ENCODE measurements around the gene KIF1C.
A peak's percentile ranks its signal among the peaks of the same experiment; 100 is the strongest.

Gene KIF1C

GRCh38 chr17:4969047-4969550 is 28.7 kb upstream of the KIF1C start:
- peak; percentile 38 for DNase-seq

DNA sequence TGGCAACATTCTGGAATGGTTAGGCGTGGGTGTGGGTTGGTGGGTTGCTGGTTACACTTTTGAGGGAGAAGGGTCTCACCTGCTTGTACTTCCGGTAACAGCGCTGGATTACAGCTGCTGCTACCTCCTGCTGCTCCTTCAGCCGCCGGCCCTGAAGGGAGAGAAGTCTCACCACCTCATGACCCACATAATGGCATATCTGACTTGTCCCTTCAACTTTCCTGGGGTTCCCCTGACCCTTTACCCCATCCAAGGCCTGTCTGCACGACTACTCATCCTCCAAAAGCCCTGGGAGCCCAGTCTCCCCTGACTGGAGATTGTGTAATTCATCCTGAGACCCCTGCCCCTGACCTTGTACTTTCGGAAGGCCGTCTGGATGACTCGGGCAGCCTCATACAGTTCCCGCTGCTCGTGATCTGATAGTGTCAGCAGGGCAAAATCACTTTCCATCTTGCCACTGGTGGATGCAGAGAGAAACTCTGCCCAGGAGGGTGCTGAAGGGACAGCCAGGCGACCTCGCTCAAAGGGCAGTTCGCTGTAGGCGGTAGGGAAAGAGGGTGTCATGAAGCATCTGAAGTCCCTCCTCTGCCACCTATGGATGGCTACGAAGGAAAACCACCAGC is 28.1 kb upstream of the KIF1C start:
- DNase-seq, result no peak

DNA sequence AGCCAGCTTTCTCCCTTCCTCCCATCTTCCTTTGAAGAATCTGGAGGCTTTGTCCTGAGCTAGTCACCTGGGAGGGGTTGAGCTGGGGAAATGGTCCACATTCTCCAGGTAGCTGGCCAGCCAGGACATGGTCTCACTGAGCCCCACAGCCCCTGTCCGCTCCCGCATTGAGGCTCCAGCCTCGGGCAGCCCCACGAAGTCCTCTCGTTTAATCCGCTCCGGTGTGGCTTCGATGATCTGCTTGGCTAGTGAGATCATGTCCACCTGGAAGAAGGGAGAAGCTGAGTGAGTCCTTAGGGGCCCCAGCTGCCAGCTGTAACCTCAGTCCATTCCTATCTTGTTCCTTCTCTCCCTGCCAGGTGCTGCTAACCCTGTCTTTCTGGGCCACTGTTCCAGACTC is 27.5 kb upstream of the KIF1C start:
- no peak for DNase-seq

DNA sequence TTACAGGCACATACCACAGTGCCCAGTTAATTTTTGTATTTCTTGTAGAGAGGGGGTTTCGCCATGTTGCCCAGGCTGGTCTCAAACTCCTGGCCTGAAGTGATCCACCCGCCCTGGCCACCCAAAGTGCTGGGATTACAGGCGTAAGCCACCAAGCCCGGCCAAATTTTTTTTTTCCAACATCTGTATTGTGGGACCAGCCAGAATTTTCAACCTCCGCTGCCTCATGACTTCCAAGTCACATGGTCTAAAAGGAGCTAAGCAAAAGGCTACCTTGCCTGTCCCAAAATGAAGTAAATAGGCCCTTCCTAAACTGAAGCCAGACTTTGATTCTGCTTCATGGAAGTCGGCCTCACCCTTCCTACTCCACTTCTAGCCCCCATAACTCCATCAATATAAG is 25.9 kb upstream of the KIF1C start:
- no peak for DNase-seq

GRCh38 chr17:4972322-4972721 is 25.4 kb upstream of the KIF1C start:
- DNase-seq, result no peak

GRCh38 chr17:4972752-4973151 is 25.0 kb upstream of the KIF1C start:
- DNase-seq, result no peak

DNA sequence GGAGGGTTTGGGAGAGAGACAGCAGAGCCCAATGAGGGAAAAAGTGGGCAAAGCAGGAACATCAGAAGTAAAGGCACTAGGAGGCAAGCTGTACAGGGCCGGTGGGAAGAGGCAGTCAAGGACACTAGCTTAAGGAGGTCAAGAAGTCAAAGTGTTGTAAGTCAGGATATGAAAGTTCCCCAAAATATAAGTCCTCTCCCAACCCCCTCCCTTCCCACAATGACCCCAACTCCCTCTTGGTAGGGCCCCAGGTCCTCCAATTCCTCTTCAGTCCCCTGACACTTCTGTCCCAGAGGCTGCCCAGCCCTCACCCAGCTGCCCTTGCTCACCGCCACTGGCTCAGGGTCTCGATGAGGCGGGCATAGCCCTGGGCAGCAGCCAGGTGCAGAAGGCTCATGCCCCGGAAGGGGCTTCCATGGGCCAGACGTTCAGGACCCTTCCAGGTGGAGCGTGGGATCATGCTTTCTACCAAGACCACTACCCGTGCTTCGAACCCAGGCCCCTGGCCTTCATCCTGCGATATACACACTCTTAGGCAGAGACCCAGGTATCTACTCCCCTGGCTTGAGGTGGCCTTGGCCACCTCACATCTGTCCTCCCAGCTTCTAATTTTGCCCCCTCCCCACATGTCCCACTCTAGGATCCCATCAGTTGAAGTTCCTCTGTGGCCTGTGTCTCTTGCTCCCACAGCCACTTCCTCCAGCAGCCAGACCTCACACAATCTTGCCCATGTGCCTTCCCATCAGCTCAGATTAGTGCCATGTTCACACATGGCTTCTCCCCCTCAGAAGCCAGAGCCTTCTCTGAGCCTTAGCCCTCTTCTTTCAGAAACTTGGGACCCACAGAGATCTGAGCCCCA is 24.3 kb upstream of the KIF1C start:
- no peak for DNase-seq

GRCh38 chr17:4974115-4974670 is 23.6 kb upstream of the KIF1C start:
- no peak for DNase-seq

GRCh38 chr17:4978726-4979125 is 19.0 kb upstream of the KIF1C start:
- no peak for DNase-seq

DNA sequence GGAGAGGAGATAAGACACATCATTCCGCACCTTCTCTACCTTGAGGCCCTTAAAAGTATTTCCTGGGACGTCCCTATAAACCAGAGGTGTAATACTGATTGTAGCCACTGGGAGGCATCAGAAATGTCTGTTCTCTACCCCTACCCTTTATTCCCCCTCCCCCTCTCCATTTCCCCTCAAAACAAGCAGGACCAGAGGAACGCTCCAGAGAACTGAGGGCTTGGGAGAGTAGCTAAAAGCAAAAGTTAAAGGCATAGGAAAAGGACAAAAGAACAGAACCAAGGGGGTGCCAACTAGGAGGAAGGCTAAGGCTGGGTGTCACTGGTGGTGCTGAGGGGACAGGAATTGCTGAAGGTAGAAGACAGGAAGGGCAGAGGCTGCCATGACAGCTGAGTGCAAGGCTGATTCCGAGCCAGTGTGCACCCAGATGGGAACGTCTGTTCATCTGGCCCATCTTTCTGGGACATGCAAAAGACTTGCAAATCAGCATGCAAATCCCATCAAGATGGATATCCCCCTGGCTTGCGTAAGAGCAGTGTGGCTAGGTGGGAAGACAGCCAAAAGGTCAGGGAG is 17.0 kb upstream of the KIF1C start:
- no peak for DNase-seq

DNA sequence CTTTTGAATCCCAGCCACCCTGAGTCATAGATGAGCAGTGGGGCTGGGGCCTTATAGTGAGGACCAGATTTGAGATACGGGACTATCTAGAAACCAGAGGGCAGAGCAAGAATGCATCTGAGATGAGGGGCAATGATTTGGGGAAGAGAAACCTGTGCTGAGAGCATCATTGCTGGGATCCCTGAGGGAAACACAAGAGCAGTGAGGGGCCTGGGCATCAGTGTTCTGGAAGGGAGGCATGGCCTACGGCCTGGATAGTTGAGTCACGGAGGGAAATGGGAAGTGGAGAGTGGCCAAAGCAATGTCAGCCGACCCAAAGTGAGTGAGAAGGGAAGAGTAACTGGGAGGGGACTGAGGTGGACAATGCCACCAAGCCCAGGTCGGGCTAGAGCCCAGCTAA is 15.4 kb upstream of the KIF1C start:
- DNase-seq, result no peak

DNA sequence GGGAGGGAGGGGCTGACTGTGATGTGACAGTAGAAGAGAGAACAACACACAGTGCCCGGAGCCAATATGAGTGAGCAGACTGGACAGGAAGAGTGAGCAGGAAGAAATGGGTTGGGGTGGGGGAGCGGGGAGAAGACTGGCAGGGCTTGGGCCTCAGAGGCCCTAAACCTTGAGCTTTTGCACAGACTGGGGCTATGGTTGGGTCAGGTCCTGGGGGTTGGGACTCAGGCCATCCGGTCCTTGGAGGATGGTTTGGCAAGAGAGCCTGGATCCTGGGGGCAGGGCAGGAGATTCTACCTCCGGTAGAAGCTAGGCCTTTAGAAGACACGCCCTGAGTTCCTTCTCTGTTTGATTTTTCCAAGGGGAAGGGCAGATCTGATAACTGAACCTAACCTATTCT is 11.3 kb upstream of the KIF1C start:
- no peak for DNase-seq

GRCh38 chr17:4986951-4987766 is 10.6 kb upstream of the KIF1C start, which contains the start of gene CAMTA2:
CAMTA2 (minus strand) TSS chr17:4987675; CDS start chr17:4986222, 1,453 bp downstream.
- peak; percentile 92 for DNase-seq

GRCh38 chr17:4987767-4988567 is 9.8 kb upstream of the KIF1C start:
- peak; percentile 68 for DNase-seq

DNA sequence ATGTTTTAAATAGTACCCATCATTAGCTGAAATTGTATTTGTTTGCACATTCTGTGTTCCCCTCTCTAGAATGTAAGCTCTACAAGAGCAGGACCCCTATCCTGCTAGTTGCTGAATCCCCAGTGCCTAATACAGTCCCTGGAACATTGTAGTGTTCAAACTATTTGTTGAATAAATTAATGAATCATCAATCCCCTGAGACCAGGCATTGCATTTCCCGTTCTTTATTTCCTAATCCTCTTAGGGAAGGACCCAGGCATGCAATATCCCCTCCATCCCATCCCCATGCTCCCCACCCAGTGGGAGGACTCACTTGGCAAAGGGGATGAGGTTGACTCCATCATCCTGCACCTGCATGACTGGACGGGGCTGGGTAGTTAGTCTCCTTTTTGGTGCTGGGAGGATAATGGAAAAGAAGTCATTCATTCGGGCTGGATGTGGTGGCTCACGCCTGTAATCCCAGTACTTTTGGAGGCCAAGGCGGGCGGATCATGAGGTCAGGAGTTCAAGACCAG is 3.6 kb upstream of the KIF1C start:
- DNase-seq, result no peak

DNA sequence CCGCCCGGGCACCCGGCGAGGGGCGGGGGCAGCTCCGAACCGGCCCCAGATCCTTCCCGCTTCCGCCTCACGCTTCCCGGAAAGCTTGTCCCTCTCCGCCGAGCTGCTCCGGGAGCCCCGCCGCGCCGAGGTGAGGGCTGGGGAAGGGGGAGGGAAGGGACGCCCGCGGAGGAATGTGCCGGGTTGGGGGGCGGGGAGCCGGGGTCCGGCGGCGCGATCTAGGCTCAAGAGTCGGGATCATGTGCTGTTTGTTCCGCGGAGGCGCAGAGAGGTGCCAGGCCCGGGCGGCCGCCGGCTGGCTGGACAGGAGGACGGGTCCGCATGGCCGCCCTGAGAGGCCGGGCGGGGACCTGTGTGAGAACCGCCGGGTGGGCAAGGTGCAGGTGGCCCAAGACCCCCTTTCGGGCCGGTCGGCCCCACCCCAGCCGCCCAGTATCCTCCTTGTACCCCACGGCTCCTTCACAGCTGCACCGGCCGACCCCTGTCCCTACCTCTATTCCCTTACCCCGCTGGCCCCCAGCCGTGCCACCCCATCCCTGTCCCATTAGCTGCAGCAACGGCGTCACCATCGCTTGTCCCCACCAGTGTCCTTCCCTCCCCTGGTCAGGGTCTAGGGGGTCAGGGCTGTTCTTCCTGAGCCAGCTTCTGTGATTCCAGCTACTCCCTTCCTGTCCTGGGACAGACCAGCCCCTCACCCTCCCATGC is 429 bp downstream of the KIF1C start:
- DNase-seq, result peak; percentile 65

DNA sequence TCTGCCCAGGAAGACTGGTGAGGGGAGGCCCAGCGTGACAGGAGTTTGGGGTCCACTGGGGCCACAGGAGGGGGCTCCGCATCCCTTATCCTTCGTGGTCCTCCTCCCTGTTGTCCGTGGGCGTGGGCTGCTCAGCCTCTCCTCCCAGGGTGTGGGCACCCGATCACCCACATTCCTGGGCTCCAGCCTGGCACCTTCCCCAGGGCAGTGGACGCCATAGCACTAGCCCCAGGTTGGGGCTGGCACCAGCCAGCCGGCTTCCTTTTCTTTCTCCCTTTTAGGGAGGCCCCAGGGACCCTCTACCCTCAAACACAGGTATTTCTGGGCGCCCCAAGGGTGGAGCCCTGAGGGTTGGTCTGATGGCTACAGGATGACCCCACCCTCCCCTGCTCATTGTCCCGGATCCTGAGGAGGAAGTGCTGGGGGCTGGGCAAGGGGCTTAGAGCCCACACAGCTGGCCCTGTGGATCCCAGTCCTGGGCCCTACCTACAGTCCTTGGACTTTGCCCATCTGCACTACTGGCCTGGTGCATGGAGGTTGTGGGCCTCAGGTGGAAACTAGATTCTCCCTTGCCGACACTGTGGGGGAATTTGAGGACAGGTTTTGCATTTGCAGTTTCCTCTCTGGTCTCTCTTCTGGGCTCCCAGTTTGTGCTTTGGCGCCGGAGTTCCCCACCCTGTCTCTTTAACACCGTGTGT is 1.1 kb downstream of the KIF1C start:
- no peak for DNase-seq

DNA sequence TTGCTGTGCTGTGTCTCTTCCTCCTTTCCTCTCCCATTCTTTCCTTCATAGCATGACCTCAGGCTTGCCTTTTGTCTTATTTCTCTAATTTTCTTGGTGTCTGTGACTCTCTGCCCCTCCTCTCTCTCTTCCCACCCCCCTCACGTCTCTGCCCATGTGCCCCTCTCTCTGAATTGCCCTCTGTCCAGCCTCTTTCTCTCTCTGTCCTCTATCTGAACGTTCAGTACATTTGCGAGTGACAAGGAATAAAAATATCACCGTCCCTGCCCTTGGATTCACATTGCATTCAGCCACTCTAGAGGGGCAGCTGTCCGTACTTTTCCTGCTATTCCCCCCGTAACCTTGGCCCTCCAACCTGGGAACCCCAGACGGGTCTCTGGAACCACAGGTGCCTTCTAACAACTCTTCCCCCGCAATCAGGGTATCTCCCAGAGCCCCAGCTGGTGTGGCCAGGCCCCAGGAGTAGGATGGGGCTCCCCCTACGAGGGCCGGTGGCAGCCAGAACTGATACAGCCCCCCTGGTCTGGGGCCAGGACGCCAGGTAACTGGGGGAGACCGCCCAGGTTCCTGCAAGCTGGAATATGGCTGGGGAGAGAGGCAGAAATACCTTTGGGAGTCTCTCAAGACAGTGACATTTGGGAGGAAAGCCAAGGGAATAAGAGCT is 1.8 kb downstream of the KIF1C start:
- DNase-seq, result no peak

DNA sequence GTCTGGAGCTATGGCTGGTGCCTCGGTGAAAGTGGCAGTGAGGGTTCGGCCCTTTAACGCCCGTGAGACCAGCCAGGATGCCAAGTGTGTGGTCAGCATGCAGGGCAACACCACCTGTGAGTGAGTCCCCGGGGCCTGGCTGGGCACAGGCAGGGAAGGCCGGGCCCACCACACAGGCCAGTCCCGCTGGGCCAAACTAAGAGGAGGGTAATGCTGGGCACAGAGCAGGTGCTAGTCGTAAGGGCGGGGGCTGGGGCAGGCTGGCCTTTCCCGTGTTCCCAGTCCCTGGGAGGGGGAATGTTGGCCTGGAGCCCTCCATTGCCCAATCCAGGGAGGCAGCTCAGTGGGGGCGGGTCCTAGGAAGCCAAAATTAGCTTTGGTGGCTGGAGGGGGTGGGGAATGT is 2.5 kb downstream of the KIF1C start:
- peak; percentile 70 for DNase-seq
